A673 (cell line): ENCODE measurements around the gene SERPINA7. TPM values are rescaled to one million over a fixed set of nuclear protein-coding genes. Genes with fewer than 3 reads are reported as not detected.

ENCODE experiments used
- Bru-seq: library from RNA; stranded (reverse); fragments of 400-500 nt; gene quantifications from one replicate; lab custom pipeline; 2021; lab: Mats Ljungman, UMichigan
- BruChase-seq, 2 experiments: library from RNA; stranded (reverse); fragments of 400-500 nt; gene quantifications; one replicate each; lab custom pipeline; 2021; lab: Mats Ljungman, UMichigan
- BruUV-seq: library from RNA; stranded (reverse); fragments of 400-500 nt; replicated peaks from 2 replicates; lab custom pipeline; 2021; lab: Mats Ljungman, UMichigan
- CTCF ChIA-PET: fragments of 300-600 bp; sonication (Branson Sonifier 250); formaldehyde crosslinking; loops from one replicate; lab custom pipeline; 2022; ENCODE audit warnings: antibody characterized with exemption; lab: Charles Lee
- POLR2A ChIA-PET: fragments of 300-600 bp; sonication (Branson Sonifier 250); formaldehyde crosslinking; loops from one replicate; lab custom pipeline; 2022; ENCODE audit warnings: antibody characterized with exemption; ENCODE audit not compliant: low non-redundant PET; lab: Charles Lee
- DNase-seq: peaks from one replicate; pipeline ENCODE4 v3.0.0-alpha.2; 2015; ENCODE audit warnings: low spot score
- H3K27ac ChIP-seq: fragments of 200-600 bp; sonication (generic); 2 replicates; pipeline ENCODE4 v1.5.1; 2016; ENCODE audit warnings: mixed run types, low read depth, mild to moderate bottlenecking, mixed read lengths, antibody characterized with exemption, low read length; ENCODE audit not compliant: poor library complexity, severe bottlenecking
- H3K27me3 ChIP-seq: fragments of 200-600 bp; sonication (generic); replicated peaks from 2 replicates; pipeline ENCODE4 v1.6.1; 2017; ENCODE audit warnings: mixed run types, low read depth, mild to moderate bottlenecking, mixed read lengths, antibody characterized with exemption, low read length; ENCODE audit not compliant: insufficient read depth, poor library complexity
- H3K36me3 ChIP-seq: fragments of 200-600 bp; sonication (generic); 2 replicates; pipeline ENCODE4 v1.6.1; 2016; ENCODE audit warnings: mixed run types, mild to moderate bottlenecking, mixed read lengths, antibody characterized with exemption, low read length; ENCODE audit not compliant: insufficient read depth, poor library complexity, severe bottlenecking
- H3K4me1 ChIP-seq: fragments of 200-600 bp; sonication (generic); 2 replicates; pipeline ENCODE4 v1.6.1; 2017; ENCODE audit warnings: mixed run types, mild to moderate bottlenecking, mixed read lengths, antibody characterized with exemption, low read length; ENCODE audit not compliant: insufficient read depth, poor library complexity, severe bottlenecking
- H3K4me3 ChIP-seq: fragments of 200-600 bp; sonication (generic); 2 replicates; pipeline ENCODE4 v1.5.1; 2016; ENCODE audit warnings: low read depth, mixed run types, mild to moderate bottlenecking, mixed read lengths, low read length; ENCODE audit not compliant: poor library complexity, severe bottlenecking
- H3K9me3 ChIP-seq: fragments of 200-600 bp; sonication (generic); 2 replicates; pipeline ENCODE4 v1.6.1; 2016; ENCODE audit warnings: mixed run types, low read depth, mild to moderate bottlenecking, mixed read lengths, antibody characterized with exemption, low read length; ENCODE audit not compliant: poor library complexity, severe bottlenecking
- CTCF ChIP-seq: fragments of 300-800, 200-600 bp; sonication (generic); conservative IDR thresholded peaks from 2 replicates; pipeline ENCODE4 v1.5.1; 2017; ENCODE audit warnings: low read depth, mild to moderate bottlenecking, antibody characterized with exemption, low read length, moderate library complexity, mixed read lengths
- EZH2 ChIP-seq: fragments of 200-600 bp; sonication (generic); IDR thresholded peaks from 2 replicates; pipeline ENCODE4 v1.6.1; 2017; ENCODE audit warnings: borderline replicate concordance, low read depth, mild to moderate bottlenecking, mixed read lengths, antibody characterized with exemption, low read length; ENCODE audit not compliant: poor library complexity, severe bottlenecking
- intact Hi-C: fragments of 100-400 bp; cut with micrococcal nuclease; formaldehyde crosslinking; loops from one replicate; pipeline ENCODE4 v1.10.0; 2022; ENCODE audit not compliant: unreplicated experiment
- long read RNA-seq: library from polyadenylated mRNA; stranded (forward); transcript quantifications from one replicate; pipeline ENCODE4 v2.0.0, GENCODE V29; 2022
- total RNA-seq: library from RNA; stranded (reverse); gene quantifications from 2 replicates; pipeline ENCODE4 v1.2.3, GENCODE V29; 2021

Gene SERPINA7
- not detected in 2 replicates for total RNA-seq
- not detected for Bru-seq, nascent RNA
- not detected for BruChase-seq, experiment 1, labeled RNA remaining after a 2-hour chase
- not detected for BruChase-seq, experiment 2, labeled RNA remaining after a 6-hour chase
- long read RNA-seq: 0 reads

GRCh38 chrX:106038625-106039024 is at the start of gene SERPINA7:
Gene SERPINA7, minus strand, starts transcription at chrX:106038727. Its CDS starts 1,669 bp downstream, at chrX:106037058.
- no peaks in the 10 kb centered on the region for H3K27me3 ChIP-seq
- no TSS peak for BruUV-seq
- H3K9me3 ChIP-seq: no peaks in the 10 kb centered on the region
- no peak within 1 kb of the TSS for H3K4me3 ChIP-seq
- CTCF ChIA-PET: no interaction called here
- POLR2A ChIA-PET: no interaction called here
- no peaks in the 10 kb centered on the region for H3K36me3 ChIP-seq
- no peak for TF ChIP-seq EZH2
- TF ChIP-seq CTCF: no peak
- H3K4me1 ChIP-seq: no peaks in the 10 kb centered on the region
- no peak within 1 kb of the TSS for H3K27ac ChIP-seq
- intact Hi-C loops: no loop called here
- DNase-seq: no peak

DNA sequence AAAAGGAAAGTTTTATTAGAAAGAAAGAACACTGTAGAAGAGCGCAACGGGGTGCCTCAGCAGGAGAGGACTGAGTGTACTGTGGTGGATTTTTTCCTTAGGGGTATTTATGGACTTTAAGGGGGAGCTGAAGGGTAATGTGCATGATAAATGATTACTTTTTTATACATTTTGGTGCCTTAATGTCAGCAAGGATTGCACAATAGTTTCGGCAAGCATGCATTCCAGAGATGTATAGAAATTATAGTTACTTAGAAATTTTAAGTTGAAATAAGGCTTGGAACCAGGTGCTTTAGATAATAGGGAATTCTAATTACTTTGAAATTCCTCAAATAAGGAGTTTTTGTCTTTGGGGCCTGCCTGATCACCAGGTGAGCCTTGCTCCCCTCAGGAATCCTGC is 30.5 kb upstream of the SERPINA7 start:
- H3K4me1 ChIP-seq: no peaks in the 10 kb centered on the region
- TF ChIP-seq CTCF (no peak), EZH2 (no peak)
- ChIA-PET POLR2A (no interaction called here), CTCF (no interaction called here)
- H3K9me3 ChIP-seq: no peaks in the 10 kb centered on the region
- BruUV-seq: no TSS peak
- no peaks in the 10 kb centered on the region for H3K36me3 ChIP-seq
- intact Hi-C loops: no loop called here
- no peak overlapping the region for H3K27ac ChIP-seq
- no peak for DNase-seq
- H3K27me3 ChIP-seq: no peaks in the 10 kb centered on the region
- no peak overlapping the region for H3K4me3 ChIP-seq

DNA sequence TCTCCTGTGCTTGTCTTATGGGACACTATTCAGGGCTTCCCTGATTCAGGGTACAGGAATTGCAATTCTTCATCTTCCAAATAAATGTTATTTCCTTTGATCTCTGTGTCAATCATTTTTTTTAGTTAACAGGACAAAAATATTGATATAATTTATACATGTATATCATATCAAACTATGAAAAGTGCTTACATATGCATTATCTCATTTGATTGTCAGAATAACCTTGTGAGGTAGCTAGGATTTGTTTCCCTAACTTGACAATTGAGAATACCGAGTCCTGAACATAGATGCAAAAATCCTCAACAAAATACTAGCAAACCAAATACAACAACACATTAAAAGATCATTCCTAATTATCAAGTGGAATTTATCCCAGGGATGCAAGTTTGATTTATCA is 11.5 kb upstream of the SERPINA7 start:
- no peak for DNase-seq
- Histone ChIP-seq H3K9me3 (no peaks in the 10 kb centered on the region), H3K27me3 (peaks cover 7% of the 10 kb centered on the region), H3K4me1 (no peaks in the 10 kb centered on the region), H3K36me3 (no peaks in the 10 kb centered on the region), H3K4me3 (no peak overlapping the region), H3K27ac (no peak overlapping the region)
- intact Hi-C loops: no loop called here
- BruUV-seq: no TSS peak
- POLR2A ChIA-PET: no interaction called here
- CTCF ChIA-PET: no interaction called here
- TF ChIP-seq EZH2 (no peak), CTCF (no peak)
